Ascending aorta (tissue), 2 donors: Measurements from ENCODE around the gene HCN3. TPM values are rescaled to one million over a fixed set of nuclear protein-coding genes. Genes with fewer than 3 reads are reported as not detected.

Source experiments
- DNase-seq, 2 donors: peaks; one replicate each; pipeline ENCODE4 v3.0.0-alpha.2; 2019; ENCODE audit warnings: low spot score in 2 of 2
- H3K27ac ChIP-seq, 2 donors: fragments of 200-600 bp; sonication (generic); one replicate each; pipeline ENCODE4 v1.5.1; 2016 to 2017; ENCODE audit warnings: mild to moderate bottlenecking in 1 of 2
- H3K27me3 ChIP-seq: fragments of 200-600 bp; sonication (generic); one replicate; pipeline ENCODE4 v1.5.1; 2017
- H3K36me3 ChIP-seq, 2 donors: fragments of 200-600 bp; sonication (generic); one replicate each; pipeline ENCODE4 v1.5.1; 2016
- H3K4me1 ChIP-seq, 2 donors: fragments of 200-600 bp; sonication (generic); one replicate each; pipeline ENCODE4 v1.5.1; 2016 to 2017; ENCODE audit warnings: mild to moderate bottlenecking in 1 of 2
- H3K4me3 ChIP-seq, 2 donors: fragments of 200-600 bp; sonication (generic); one replicate each; pipeline ENCODE4 v1.5.1; 2016 to 2017; ENCODE audit warnings: mild to moderate bottlenecking in 1 of 2
- H3K9me3 ChIP-seq, 2 donors: fragments of 200-600 bp; sonication (generic); one replicate each; pipeline ENCODE4 v1.5.1; 2016
- intact Hi-C: fragments of 100-400 bp; cut with DNase I; formaldehyde crosslinking; loops from one replicate; pipeline ENCODE4 v1.15.1; 2023
- total RNA-seq: library from RNA; depleted of rRNA; stranded (reverse); fragments of >200 nt; gene quantifications from one replicate; pipeline ENCODE4 v1.1.0, GENCODE V29; 2016
- TF ChIP-seq, protein P1 (sequence below), 3 experiments: fragments of 200-600 bp in 2 of 3; fragments of 450-650 bp in 1 of 3; sonication (generic) in 2 of 3; IDR thresholded peaks; one replicate each; pipeline ENCODE4 v1.5.1; 2016 to 2019; ENCODE audit warnings: antibody characterized with exemption in 3 of 3, mild to moderate bottlenecking in 1 of 3, moderate library complexity in 1 of 3

Gene HCN3
- total RNA-seq, 1 donor from 2014 or later: 2.6 TPM

GRCh38 chr1:155294520-155295182 lies 17.4 kb downstream of the HCN3 start:
- Histone ChIP-seq H3K4me1 (peaks cover 0 to 5% of the 10 kb centered on the region in 2 donors), H3K36me3 (no peaks in the 10 kb centered on the region), H3K4me3 (peak overlapping the region in 1 of 2 donors; percentile 44), H3K27ac (no peak overlapping the region), H3K9me3 (no peaks in the 10 kb centered on the region), H3K27me3 (no peaks in the 10 kb centered on the region)
- no peak for DNase-seq
- TF ChIP-seq, protein P1, sequence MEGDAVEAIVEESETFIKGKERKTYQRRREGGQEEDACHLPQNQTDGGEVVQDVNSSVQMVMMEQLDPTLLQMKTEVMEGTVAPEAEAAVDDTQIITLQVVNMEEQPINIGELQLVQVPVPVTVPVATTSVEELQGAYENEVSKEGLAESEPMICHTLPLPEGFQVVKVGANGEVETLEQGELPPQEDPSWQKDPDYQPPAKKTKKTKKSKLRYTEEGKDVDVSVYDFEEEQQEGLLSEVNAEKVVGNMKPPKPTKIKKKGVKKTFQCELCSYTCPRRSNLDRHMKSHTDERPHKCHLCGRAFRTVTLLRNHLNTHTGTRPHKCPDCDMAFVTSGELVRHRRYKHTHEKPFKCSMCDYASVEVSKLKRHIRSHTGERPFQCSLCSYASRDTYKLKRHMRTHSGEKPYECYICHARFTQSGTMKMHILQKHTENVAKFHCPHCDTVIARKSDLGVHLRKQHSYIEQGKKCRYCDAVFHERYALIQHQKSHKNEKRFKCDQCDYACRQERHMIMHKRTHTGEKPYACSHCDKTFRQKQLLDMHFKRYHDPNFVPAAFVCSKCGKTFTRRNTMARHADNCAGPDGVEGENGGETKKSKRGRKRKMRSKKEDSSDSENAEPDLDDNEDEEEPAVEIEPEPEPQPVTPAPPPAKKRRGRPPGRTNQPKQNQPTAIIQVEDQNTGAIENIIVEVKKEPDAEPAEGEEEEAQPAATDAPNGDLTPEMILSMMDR (IDR thresholded peaks at IDR 0.05): no peak
- intact Hi-C loops: no loop called here

DNA sequence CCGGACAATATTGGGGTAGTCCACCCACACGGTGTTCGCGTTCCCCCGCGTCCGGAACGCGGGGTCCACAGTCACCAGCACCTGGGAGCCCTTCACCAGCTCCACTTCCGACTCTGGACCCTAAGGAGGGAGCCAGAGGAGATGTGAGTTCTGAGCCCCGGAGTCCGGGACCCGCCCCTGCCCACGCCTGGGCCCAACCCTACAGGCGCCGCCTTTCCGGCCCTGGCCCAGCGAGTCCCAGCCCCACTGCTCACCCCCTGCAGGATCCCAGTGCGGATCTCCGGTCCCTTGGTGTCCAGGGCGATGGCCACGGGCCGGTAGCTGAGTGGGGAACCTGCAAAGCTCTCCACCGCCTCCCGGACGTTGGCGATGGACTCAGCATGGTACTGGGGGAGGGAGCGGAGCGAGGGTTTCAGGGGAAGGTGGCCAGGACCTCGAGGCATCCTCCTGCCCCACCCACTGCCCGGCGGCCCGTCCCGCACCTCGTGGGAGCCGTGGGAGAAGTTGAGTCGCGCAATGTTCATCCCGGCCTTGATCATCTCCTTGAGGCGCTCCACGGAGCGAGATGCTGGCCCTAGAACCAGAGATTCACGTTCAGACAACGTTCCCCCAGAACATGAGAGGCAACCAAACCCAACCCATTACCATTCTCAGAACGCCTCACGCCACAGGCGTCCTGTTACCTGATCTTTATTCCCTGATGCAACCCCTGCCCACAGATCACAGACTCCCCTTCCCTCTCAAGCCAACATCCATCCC lies 18.1 kb downstream of the HCN3 start:
- no peak for DNase-seq
- H3K4me1 ChIP-seq: peaks cover 0 to 5% of the 10 kb centered on the region in 2 donors
- H3K9me3 ChIP-seq: no peaks in the 10 kb centered on the region
- H3K27me3 ChIP-seq: no peaks in the 10 kb centered on the region
- no peak overlapping the region for H3K27ac ChIP-seq
- no peaks in the 10 kb centered on the region for H3K36me3 ChIP-seq
- peak overlapping the region in 1 of 2 donors; percentile 44 for H3K4me3 ChIP-seq
- TF ChIP-seq, protein P1 (IDR thresholded peaks at IDR 0.05): no peak
- intact Hi-C loops: no loop called here

GRCh38 chr1:155295942-155296267 lies 18.6 kb downstream of the HCN3 start:
- no peak overlapping the region for H3K27ac ChIP-seq
- DNase-seq: no peak
- no peaks in the 10 kb centered on the region for H3K27me3 ChIP-seq
- H3K4me3 ChIP-seq: no peak overlapping the region
- intact Hi-C loops: no loop called here
- H3K36me3 ChIP-seq: no peaks in the 10 kb centered on the region
- H3K9me3 ChIP-seq: no peaks in the 10 kb centered on the region
- H3K4me1 ChIP-seq: peaks cover 0 to 5% of the 10 kb centered on the region in 2 donors
- TF ChIP-seq, protein P1 (IDR thresholded peaks at IDR 0.05): no peak

GRCh38 chr1:155296661-155297060 lies 19.4 kb downstream of the HCN3 start:
- Histone ChIP-seq H3K27me3 (no peaks in the 10 kb centered on the region), H3K27ac (no peak overlapping the region), H3K4me1 (peaks cover 0 to 5% of the 10 kb centered on the region in 2 donors), H3K4me3 (no peak overlapping the region), H3K9me3 (no peaks in the 10 kb centered on the region), H3K36me3 (no peaks in the 10 kb centered on the region)
- DNase-seq: no peak
- intact Hi-C loops: no loop called here
- TF ChIP-seq, protein P1 (IDR thresholded peaks at IDR 0.05): no peak

- intact Hi-C loops: no loop called here
These were observed 20.1 kb downstream of the HCN3 start for GRCh38 chr1:155297384-155297783.

More at GRCh38 chr1:155297384-155297783, 20.1 kb downstream of the HCN3 start:
- Histone ChIP-seq H3K4me3 (no peak overlapping the region), H3K27ac (no peak overlapping the region), H3K9me3 (no peaks in the 10 kb centered on the region), H3K27me3 (no peaks in the 10 kb centered on the region), H3K36me3 (no peaks in the 10 kb centered on the region), H3K4me1 (peaks cover 0 to 5% of the 10 kb centered on the region in 2 donors)
- DNase-seq: no peak
- TF ChIP-seq, protein P1 (IDR thresholded peaks at IDR 0.05): no peak
